Neural crest cell (in vitro differentiated cells): ENCODE results near the gene CIAO1. TPM values are rescaled to one million over a fixed set of nuclear protein-coding genes. Genes with fewer than 3 reads are reported as not detected.

Source experiments
- DNase-seq: peaks from one replicate; pipeline ENCODE4 v3.0.0; 2021; ENCODE audit warnings: low read depth, mixed read lengths, low spot score
- H3K27ac Mint-ChIP-seq: one replicate; pipeline ENCODE4 v1.8.0; 2021; ENCODE audit warnings: mild to moderate bottlenecking, mixed read lengths; ENCODE audit not compliant: unreplicated experiment
- H3K27me3 Mint-ChIP-seq: 2 replicates; pipeline ENCODE4 v1.8.0; 2021; ENCODE audit warnings: low read depth, mild to moderate bottlenecking, mixed read lengths
- H3K36me3 Mint-ChIP-seq: 2 replicates; pipeline ENCODE4 v1.8.0; 2021; ENCODE audit warnings: low read depth, mild to moderate bottlenecking, mixed read lengths
- H3K4me1 Mint-ChIP-seq: 2 replicates; pipeline ENCODE4 v1.8.0; 2021; ENCODE audit warnings: mixed read lengths
- H3K4me3 Mint-ChIP-seq: one replicate; pipeline ENCODE4 v1.8.0; 2021; ENCODE audit warnings: mild to moderate bottlenecking, mixed read lengths
- H3K9me3 Mint-ChIP-seq: 2 replicates; pipeline ENCODE4 v1.8.0; 2021; ENCODE audit warnings: mixed read lengths
- total RNA-seq: library from RNA; stranded (reverse); gene quantifications from 2 replicates; pipeline ENCODE4 v1.2.1, GENCODE V29; 2021
- TF ChIP-seq, protein P1 (sequence below): fragments of 200-600 bp; sonication (generic); conservative IDR thresholded peaks from 2 replicates; pipeline ENCODE4 v1.5.0; 2021; ENCODE audit warnings: antibody characterized with exemption, mild to moderate bottlenecking

CIAO1 gene
- total RNA-seq, 1 donor from 2014 or later: 89.8 TPM

GRCh38 chr2:96315005-96315399 is 49.0 kb downstream of the CIAO1 start:
- no peak for DNase-seq
- TF ChIP-seq, protein P1, sequence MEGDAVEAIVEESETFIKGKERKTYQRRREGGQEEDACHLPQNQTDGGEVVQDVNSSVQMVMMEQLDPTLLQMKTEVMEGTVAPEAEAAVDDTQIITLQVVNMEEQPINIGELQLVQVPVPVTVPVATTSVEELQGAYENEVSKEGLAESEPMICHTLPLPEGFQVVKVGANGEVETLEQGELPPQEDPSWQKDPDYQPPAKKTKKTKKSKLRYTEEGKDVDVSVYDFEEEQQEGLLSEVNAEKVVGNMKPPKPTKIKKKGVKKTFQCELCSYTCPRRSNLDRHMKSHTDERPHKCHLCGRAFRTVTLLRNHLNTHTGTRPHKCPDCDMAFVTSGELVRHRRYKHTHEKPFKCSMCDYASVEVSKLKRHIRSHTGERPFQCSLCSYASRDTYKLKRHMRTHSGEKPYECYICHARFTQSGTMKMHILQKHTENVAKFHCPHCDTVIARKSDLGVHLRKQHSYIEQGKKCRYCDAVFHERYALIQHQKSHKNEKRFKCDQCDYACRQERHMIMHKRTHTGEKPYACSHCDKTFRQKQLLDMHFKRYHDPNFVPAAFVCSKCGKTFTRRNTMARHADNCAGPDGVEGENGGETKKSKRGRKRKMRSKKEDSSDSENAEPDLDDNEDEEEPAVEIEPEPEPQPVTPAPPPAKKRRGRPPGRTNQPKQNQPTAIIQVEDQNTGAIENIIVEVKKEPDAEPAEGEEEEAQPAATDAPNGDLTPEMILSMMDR: no peak
- H3K4me3 Mint-ChIP-seq: no peak overlapping the region
- peak overlapping the region; percentile 13 for H3K27ac Mint-ChIP-seq
- H3K27me3 Mint-ChIP-seq: peaks cover 2% of the 10 kb centered on the region
- peaks cover 6% of the 10 kb centered on the region for H3K36me3 Mint-ChIP-seq
- H3K4me1 Mint-ChIP-seq: peaks cover 29% of the 10 kb centered on the region
- H3K9me3 Mint-ChIP-seq: no peaks in the 10 kb centered on the region

- Mint-ChIP-seq H3K4me3 (peak overlapping the region; percentile 76), H3K27me3 (peaks cover 7% of the 10 kb centered on the region), H3K36me3 (peaks cover 6% of the 10 kb centered on the region), H3K9me3 (no peaks in the 10 kb centered on the region), H3K4me1 (peaks cover 34% of the 10 kb centered on the region), H3K27ac (peak overlapping the region; percentile 94)
- DNase-seq: no peak
- TF ChIP-seq, protein P1: no peak
Measured at GRCh38 chr2:96315400-96316071, 49.5 kb downstream of the CIAO1 start.

DNA sequence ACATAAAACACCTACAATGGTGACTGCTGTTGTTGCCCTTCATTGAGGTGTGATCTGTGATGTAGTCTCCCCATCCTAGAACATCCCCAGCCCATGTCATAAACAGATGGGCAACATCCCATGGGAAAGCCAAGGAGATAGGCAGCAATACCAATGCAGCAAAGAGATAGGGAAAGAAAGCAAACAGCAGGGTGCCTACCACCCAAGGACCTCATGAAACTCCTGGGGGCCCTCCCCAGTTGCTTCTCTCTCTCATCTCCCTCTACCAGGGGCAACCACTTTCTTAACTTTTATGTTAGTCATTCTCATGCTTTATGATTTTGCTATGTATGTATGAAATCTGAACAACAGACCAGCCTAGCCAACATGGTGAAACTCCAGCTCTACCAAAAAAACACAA is 51.0 kb downstream of the CIAO1 start:
- peaks cover 6% of the 10 kb centered on the region for H3K36me3 Mint-ChIP-seq
- peak overlapping the region; percentile 27 for H3K4me3 Mint-ChIP-seq
- DNase-seq: no peak
- H3K27me3 Mint-ChIP-seq: peaks cover 20% of the 10 kb centered on the region
- no peaks in the 10 kb centered on the region for H3K9me3 Mint-ChIP-seq
- H3K4me1 Mint-ChIP-seq: peaks cover 44% of the 10 kb centered on the region
- TF ChIP-seq, protein P1: no peak
- no peak overlapping the region for H3K27ac Mint-ChIP-seq

DNA sequence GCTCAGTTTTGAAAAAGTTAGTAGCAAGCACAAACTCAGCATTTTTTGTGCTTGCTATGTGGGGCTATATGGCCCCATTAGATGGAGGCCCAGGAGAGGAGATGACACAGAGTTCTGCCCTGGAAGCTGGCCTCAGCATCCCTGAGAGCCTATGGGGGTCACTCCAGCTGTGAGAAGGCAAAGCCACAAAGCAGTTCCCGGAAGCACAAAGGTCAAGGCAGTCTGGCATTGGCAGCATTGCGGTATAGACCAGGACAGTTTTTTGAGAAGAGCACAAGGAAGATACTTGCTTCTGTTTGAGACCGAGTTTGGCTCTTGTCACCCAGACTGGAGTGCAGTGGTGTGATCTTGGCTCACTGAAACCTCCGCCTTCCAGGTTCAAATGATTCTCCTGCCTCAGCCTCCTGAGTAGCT is 51.6 kb downstream of the CIAO1 start:
- Mint-ChIP-seq H3K27ac (no peak overlapping the region), H3K27me3 (peaks cover 23% of the 10 kb centered on the region)

DNA sequence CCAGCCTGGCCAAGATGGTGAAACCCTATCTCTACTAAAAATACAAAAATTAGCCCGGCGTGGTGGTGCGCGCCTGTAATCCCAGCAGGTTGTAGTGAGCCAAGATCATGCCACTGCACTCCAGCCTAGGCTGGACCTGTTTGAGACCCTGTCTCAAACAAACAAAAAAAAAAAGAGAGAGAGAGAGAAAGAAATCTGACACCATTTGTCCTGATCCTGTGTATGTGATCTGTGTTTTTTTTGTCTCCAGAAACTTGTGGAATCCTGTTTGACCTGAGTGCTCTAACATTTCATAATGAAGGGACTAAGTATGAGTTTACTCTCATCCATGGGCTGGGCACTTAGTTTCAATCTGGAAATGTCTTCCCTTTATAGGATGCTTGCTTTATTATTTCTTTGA is 52.7 kb downstream of the CIAO1 start:
- TF ChIP-seq, protein P1: no peak
- Mint-ChIP-seq H3K36me3 (peaks cover 6% of the 10 kb centered on the region), H3K27me3 (peaks cover 32% of the 10 kb centered on the region), H3K4me3 (peak overlapping the region; percentile 3), H3K4me1 (peaks cover 46% of the 10 kb centered on the region), H3K9me3 (no peaks in the 10 kb centered on the region), H3K27ac (no peak overlapping the region)
- no peak for DNase-seq

More for the DNA sequence above, 51.6 kb downstream of the CIAO1 start:
- no peak overlapping the region for H3K4me3 Mint-ChIP-seq
- TF ChIP-seq, protein P1: no peak
- DNase-seq: no peak
- peaks cover 6% of the 10 kb centered on the region for H3K36me3 Mint-ChIP-seq
- peaks cover 46% of the 10 kb centered on the region for H3K4me1 Mint-ChIP-seq
- H3K9me3 Mint-ChIP-seq: no peaks in the 10 kb centered on the region
